SK-N-SH treated with all-trans-retinoic acid at 6 μM for 48 hours (cell line): Measurements from ENCODE around the gene AATF.

Experiments used
- ATAC-seq: fragments of 200-7000 bp; cut with Tn5 transposase; 3 replicates; pipeline ENCODE4 v1.9.1; 2020; ENCODE audit warnings: mild to moderate bottlenecking, moderate library complexity
- ARNTL ChIP-seq: fragments of 450-650 bp; formaldehyde crosslinking; IDR thresholded peaks from 2 replicates; pipeline ENCODE4 v1.5.0; 2020; ENCODE audit warnings: low read depth, mild to moderate bottlenecking, moderate library complexity, borderline replicate concordance
- ESRRG ChIP-seq: fragments of 250-450 bp; sonication (Bioruptor Pico); IDR thresholded peaks from 2 replicates; pipeline ENCODE4 v1.6.1; 2021; ENCODE audit warnings: mild to moderate bottlenecking
- GLIS3 ChIP-seq: fragments of 250-450 bp; sonication (Bioruptor Pico); IDR thresholded peaks from 2 replicates; pipeline ENCODE4 v1.5.0; 2020; ENCODE audit warnings: mild to moderate bottlenecking, moderate library complexity
- ISL1 ChIP-seq: fragments of 250-450 bp; sonication (Bioruptor Pico); IDR thresholded peaks from 2 replicates; pipeline ENCODE4 v2.1.2; 2022; ENCODE audit warnings: mild to moderate bottlenecking, moderate library complexity
- OSR1 ChIP-seq: fragments of 250-450 bp; sonication (Bioruptor Pico); IDR thresholded peaks from 2 replicates; pipeline ENCODE4 v1.8.0; 2022; ENCODE audit warnings: moderate library complexity, mild to moderate bottlenecking, inconsistent platforms
- POU6F1 ChIP-seq: fragments of 250-450 bp; sonication (Bioruptor Pico); IDR thresholded peaks from 2 replicates; pipeline ENCODE4 v1.8.0; 2021; ENCODE audit warnings: low read depth, mild to moderate bottlenecking, moderate library complexity, borderline replicate concordance
- PPARA ChIP-seq: fragments of 250-450 bp; sonication (Bioruptor Pico); IDR thresholded peaks from 2 replicates; pipeline ENCODE4 v1.5.0; 2020; ENCODE audit warnings: mild to moderate bottlenecking, borderline replicate concordance
- SNAI2 ChIP-seq: fragments of 250-450 bp; sonication (Bioruptor Pico); IDR thresholded peaks from 2 replicates; pipeline ENCODE4 v1.5.0; 2020; ENCODE audit warnings: mild to moderate bottlenecking, moderate library complexity
- TCF4 ChIP-seq: fragments of 250-450 bp; sonication (Bioruptor Pico); IDR thresholded peaks from 2 replicates; pipeline ENCODE4 v1.8.0; 2021; ENCODE audit warnings: mild to moderate bottlenecking, moderate library complexity, borderline replicate concordance
- TOX ChIP-seq: fragments of 250-450 bp; sonication (Bioruptor Pico); IDR thresholded peaks from 2 replicates; pipeline ENCODE4 v1.8.0; 2021; ENCODE audit warnings: mild to moderate bottlenecking, moderate library complexity, borderline replicate concordance
- ZC3H10 ChIP-seq: fragments of 250-450 bp; sonication (Bioruptor Pico); IDR thresholded peaks from 2 replicates; pipeline ENCODE4 v1.5.1; 2021; ENCODE audit warnings: mild to moderate bottlenecking, moderate library complexity
- ZFP3 ChIP-seq: fragments of 250-450 bp; sonication (Bioruptor Pico); IDR thresholded peaks from 2 replicates; pipeline ENCODE4 v1.5.0; 2020; ENCODE audit warnings: mild to moderate bottlenecking, moderate library complexity
- ZFP30 ChIP-seq: fragments of 450-650 bp; formaldehyde crosslinking; IDR thresholded peaks from 2 replicates; pipeline ENCODE4 v1.5.0; 2022; ENCODE audit warnings: mild to moderate bottlenecking, moderate library complexity
- ZNF565 ChIP-seq: fragments of 450-650 bp; formaldehyde crosslinking; conservative IDR thresholded peaks from 2 replicates; pipeline ENCODE4 v1.5.0; 2020; ENCODE audit warnings: low read depth, mild to moderate bottlenecking, moderate library complexity
- ZNF70 ChIP-seq: fragments of 450-650 bp; formaldehyde crosslinking; IDR thresholded peaks from 2 replicates; pipeline ENCODE4 v1.5.0; 2020; ENCODE audit warnings: mild to moderate bottlenecking, moderate library complexity
- ZNF8 ChIP-seq: fragments of 450-650 bp; formaldehyde crosslinking; IDR thresholded peaks from 2 replicates; pipeline ENCODE4 v1.5.0; 2020; ENCODE audit warnings: mild to moderate bottlenecking, moderate library complexity
- TF ChIP-seq, protein P1 (sequence below): fragments of 250-450 bp; sonication (Bioruptor Pico); IDR thresholded peaks from 2 replicates; pipeline ENCODE4 v1.5.1; 2021; ENCODE audit warnings: mild to moderate bottlenecking, moderate library complexity
- TF ChIP-seq, protein P2 (sequence below): fragments of 250-450 bp; sonication (Bioruptor Pico); IDR thresholded peaks from 2 replicates; pipeline ENCODE4 v1.8.0; 2020; ENCODE audit warnings: mild to moderate bottlenecking, moderate library complexity, borderline replicate concordance
- TF ChIP-seq, protein P3 (sequence below): fragments of 250-450 bp; sonication (Bioruptor Pico); IDR thresholded peaks from 2 replicates; pipeline ENCODE4 v1.5.0; 2020; ENCODE audit warnings: mild to moderate bottlenecking, moderate library complexity
- TF ChIP-seq, protein P4 (sequence below): fragments of 250-450 bp; sonication (Bioruptor Pico); IDR thresholded peaks from 2 replicates; pipeline ENCODE4 v1.5.1; 2020; ENCODE audit warnings: low read depth, mild to moderate bottlenecking, moderate library complexity

Gene AATF

GRCh38 chr17:36919407-36919968 is 29.3 kb upstream of the AATF start:
- ATAC-seq = no peak
- no peak for TF ChIP-seq GLIS3
- no peak for TF ChIP-seq ISL1
- TF ChIP-seq ARNTL = no peak
- TF ChIP-seq ZC3H10 (CRISPR knock-in tag) = no peak
- TF ChIP-seq, all 23 proteins: peak for 0

DNA sequence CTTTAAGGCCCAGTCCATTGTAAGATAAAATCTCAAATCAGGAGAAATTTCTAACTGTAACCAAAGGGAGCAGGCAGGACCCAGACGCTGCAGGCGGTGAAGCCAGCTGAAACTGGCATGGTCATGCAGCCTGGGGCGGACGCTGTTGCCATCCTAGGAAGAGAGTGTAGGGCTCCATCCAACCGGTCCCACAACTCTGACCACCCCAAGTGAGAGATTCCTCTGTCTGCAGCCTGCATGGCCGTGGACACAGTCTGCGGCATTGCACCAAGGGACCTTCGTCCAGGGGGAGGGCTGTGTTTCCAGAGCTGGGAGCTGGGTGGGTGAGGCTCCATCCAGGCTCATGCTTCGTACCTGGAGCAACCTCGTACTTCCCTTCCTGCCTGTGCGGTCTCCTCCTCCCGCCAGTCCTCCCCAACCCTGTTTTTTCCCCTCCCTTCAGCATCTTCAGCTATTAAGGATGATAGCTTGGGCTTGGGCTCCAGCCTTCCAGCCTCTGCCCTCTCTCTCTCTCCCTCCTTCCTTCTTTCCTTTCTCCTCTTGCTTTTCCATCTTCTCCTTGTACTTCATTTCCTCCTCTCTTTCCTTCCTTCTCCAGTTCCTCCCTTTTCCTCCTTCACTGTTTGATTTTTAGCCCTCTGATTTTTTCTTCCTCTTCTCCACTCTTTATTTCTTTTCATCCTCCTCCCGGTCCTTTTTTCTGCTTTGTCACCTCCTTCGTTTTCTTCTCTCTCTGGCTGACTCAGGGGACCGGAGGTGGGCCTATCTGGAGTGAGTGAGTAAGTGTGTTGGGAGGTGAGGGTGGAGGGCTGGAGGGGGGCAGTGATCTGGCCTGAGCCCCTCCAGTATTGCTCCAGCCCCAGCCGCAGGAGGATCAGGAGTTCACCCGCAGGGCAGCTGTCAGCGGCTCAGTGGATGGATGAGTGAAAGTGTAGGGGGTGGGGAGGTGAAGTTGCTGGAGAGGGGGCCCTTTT is 28.4 kb upstream of the AATF start:
- no peak; the same call in 2 of the 3 replicates for ATAC-seq

DNA sequence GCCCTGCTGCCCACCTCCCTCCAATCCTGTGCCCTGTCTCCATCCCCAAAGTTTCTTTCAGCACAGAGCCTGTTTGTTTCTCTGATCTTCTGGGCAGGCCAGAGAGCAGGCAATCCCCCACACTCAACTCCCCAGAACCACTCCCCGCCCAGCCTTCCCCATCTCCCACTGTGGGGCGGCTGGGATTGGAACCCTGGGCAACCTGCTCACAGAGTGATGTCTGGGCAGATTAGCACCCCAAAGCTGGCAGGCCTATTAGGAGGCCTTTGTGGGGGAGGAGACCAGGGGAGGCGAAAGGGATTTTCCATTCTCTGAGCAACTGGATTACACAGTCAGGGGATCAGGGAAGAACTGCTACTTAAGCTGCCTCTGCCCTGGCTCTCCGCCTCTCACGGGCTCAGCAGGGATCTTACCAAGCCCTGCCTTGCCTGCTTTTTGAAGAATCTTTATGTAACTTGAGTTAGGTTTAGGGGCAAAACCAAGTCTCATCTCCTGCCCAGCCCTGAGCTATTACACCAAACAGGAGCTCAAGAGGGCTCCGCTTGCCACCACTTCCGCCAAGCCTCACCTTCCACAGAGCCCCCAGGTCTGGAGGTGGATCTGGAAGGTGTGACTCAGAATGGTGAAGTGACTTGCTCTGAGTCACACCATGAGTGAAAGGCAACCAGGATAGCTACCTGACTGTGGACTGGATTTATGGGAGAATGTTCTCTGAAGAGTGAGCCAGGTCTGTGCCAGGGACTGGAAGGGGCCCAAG is 27.5 kb upstream of the AATF start:
- peak; percentile 51 for ATAC-seq
- no peak for TF ChIP-seq ZNF565 (CRISPR knock-in tag)
- no peak for TF ChIP-seq ZNF8 (CRISPR knock-in tag)
- no peak for TF ChIP-seq ARNTL
- no peak for TF ChIP-seq POU6F1 (CRISPR knock-in tag)
- TF ChIP-seq, protein P1, sequence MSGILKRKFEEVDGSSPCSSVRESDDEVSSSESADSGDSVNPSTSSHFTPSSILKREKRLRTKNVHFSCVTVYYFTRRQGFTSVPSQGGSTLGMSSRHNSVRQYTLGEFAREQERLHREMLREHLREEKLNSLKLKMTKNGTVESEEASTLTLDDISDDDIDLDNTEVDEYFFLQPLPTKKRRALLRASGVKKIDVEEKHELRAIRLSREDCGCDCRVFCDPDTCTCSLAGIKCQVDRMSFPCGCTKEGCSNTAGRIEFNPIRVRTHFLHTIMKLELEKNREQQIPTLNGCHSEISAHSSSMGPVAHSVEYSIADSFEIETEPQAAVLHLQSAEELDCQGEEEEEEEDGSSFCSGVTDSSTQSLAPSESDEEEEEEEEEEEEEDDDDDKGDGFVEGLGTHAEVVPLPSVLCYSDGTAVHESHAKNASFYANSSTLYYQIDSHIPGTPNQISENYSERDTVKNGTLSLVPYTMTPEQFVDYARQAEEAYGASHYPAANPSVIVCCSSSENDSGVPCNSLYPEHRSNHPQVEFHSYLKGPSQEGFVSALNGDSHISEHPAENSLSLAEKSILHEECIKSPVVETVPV (CRISPR knock-in tag) = no peak
- TF ChIP-seq PPARA = no peak
- no peak for TF ChIP-seq SNAI2 (CRISPR knock-in tag)
- TF ChIP-seq TCF4 (CRISPR knock-in tag) = no peak
- TF ChIP-seq, all 23 proteins: peak for 0

More for the DNA sequence above, 28.4 kb upstream of the AATF start:
- TF ChIP-seq ZNF70 (CRISPR knock-in tag) (peak; percentile 57; the same call in 1 of the 2 replicates), TCF4 (CRISPR knock-in tag) (no peak), TOX (no peak)
- TF ChIP-seq, protein P2, sequence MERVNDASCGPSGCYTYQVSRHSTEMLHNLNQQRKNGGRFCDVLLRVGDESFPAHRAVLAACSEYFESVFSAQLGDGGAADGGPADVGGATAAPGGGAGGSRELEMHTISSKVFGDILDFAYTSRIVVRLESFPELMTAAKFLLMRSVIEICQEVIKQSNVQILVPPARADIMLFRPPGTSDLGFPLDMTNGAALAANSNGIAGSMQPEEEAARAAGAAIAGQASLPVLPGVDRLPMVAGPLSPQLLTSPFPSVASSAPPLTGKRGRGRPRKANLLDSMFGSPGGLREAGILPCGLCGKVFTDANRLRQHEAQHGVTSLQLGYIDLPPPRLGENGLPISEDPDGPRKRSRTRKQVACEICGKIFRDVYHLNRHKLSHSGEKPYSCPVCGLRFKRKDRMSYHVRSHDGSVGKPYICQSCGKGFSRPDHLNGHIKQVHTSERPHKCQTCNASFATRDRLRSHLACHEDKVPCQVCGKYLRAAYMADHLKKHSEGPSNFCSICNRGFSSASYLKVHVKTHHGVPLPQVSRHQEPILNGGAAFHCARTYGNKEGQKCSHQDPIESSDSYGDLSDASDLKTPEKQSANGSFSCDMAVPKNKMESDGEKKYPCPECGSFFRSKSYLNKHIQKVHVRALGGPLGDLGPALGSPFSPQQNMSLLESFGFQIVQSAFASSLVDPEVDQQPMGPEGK (CRISPR knock-in tag) = peak; percentile 83; the same call in 1 of the 2 replicates

GRCh38 chr17:36922175-36922574 is 26.6 kb upstream of the AATF start:
- TF ChIP-seq ZFP3 (CRISPR knock-in tag) = no peak
- TF ChIP-seq OSR1 (CRISPR knock-in tag) = no peak
- TF ChIP-seq ZNF70 (CRISPR knock-in tag) = no peak
- TF ChIP-seq ARNTL = no peak
- TF ChIP-seq POU6F1 (CRISPR knock-in tag) = no peak
- TF ChIP-seq ZFP30 = no peak
- TF ChIP-seq PPARA = no peak
- TF ChIP-seq, protein P3, sequence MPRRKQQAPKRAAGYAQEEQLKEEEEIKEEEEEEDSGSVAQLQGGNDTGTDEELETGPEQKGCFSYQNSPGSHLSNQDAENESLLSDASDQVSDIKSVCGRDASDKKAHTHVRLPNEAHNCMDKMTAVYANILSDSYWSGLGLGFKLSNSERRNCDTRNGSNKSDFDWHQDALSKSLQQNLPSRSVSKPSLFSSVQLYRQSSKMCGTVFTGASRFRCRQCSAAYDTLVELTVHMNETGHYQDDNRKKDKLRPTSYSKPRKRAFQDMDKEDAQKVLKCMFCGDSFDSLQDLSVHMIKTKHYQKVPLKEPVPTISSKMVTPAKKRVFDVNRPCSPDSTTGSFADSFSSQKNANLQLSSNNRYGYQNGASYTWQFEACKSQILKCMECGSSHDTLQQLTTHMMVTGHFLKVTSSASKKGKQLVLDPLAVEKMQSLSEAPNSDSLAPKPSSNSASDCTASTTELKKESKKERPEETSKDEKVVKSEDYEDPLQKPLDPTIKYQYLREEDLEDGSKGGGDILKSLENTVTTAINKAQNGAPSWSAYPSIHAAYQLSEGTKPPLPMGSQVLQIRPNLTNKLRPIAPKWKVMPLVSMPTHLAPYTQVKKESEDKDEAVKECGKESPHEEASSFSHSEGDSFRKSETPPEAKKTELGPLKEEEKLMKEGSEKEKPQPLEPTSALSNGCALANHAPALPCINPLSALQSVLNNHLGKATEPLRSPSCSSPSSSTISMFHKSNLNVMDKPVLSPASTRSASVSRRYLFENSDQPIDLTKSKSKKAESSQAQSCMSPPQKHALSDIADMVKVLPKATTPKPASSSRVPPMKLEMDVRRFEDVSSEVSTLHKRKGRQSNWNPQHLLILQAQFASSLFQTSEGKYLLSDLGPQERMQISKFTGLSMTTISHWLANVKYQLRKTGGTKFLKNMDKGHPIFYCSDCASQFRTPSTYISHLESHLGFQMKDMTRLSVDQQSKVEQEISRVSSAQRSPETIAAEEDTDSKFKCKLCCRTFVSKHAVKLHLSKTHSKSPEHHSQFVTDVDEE = no peak
- TF ChIP-seq ESRRG (CRISPR knock-in tag) = no peak
- TF ChIP-seq, protein P2 (CRISPR knock-in tag) = no peak
- TF ChIP-seq TOX = no peak
- TF ChIP-seq SNAI2 (CRISPR knock-in tag) = no peak
- no peak for TF ChIP-seq ZNF8 (CRISPR knock-in tag)
- TF ChIP-seq, protein P4, sequence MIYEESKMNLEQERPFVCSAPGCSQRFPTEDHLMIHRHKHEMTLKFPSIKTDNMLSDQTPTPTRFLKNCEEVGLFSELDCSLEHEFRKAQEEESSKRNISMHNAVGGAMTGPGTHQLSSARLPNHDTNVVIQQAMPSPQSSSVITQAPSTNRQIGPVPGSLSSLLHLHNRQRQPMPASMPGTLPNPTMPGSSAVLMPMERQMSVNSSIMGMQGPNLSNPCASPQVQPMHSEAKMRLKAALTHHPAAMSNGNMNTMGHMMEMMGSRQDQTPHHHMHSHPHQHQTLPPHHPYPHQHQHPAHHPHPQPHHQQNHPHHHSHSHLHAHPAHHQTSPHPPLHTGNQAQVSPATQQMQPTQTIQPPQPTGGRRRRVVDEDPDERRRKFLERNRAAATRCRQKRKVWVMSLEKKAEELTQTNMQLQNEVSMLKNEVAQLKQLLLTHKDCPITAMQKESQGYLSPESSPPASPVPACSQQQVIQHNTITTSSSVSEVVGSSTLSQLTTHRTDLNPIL (CRISPR knock-in tag) = no peak
- no peak for ATAC-seq
